Ovary (tissue), 9 donors: ENCODE data around the gene NT5C2. TPM values are rescaled to one million over a fixed set of nuclear protein-coding genes. Genes with fewer than 3 reads are reported as not detected.
"Not testable (repeated sequence)": the region's sequence is repeated elsewhere in the genome, so short reads cannot be mapped to it uniquely, and the experiment has no call there.

ENCODE experiments used
- DNase-seq, 5 donors: peaks; one replicate each; pipeline ENCODE4 v3.0.0-alpha.2; 2019 to 2020
- H3K27ac ChIP-seq, 2 donors: fragments of 200-600 bp; one replicate each; pipeline versions ENCODE4 v1.5.1 to v1.8.0; 2019 to 2022
- H3K27me3 ChIP-seq: fragments of 200-600 bp; one replicate; pipeline ENCODE4 v1.8.0; 2022
- H3K36me3 ChIP-seq: fragments of 200-600 bp; sonication (generic); one replicate; pipeline ENCODE4 v1.5.1; 2019
- H3K4me1 ChIP-seq: one replicate; pipeline ENCODE4 v1.8.1; 2013; ENCODE audit warnings: mild to moderate bottlenecking, moderate library complexity; ENCODE audit not compliant: insufficient read depth
- H3K4me3 ChIP-seq: fragments of 200-600 bp; sonication (generic); one replicate; pipeline ENCODE4 v1.5.1; 2017
- H3K9me3 ChIP-seq, 2 donors: fragments of 200-600 bp in 1 of 2; sonication (generic) in 1 of 2; one replicate each; pipeline versions ENCODE4 v1.5.1 to v1.8.1; 2013 to 2019; ENCODE audit warnings: mild to moderate bottlenecking in 1 of 2, moderate library complexity in 1 of 2
- EP300 ChIP-seq: sonication (generic); formaldehyde crosslinking; IDR thresholded peaks from one replicate; pipeline ENCODE4 v1.6.1; 2017; ENCODE audit warnings: antibody characterized with exemption
- POLR2A ChIP-seq: fragments of 450-650 bp; IDR thresholded peaks from one replicate; pipeline ENCODE4 v1.6.1; 2017; ENCODE audit warnings: antibody characterized with exemption, mild to moderate bottlenecking, moderate library complexity
- WGBS, 3 donors: extraction: QIAGEN DNeasy Blood & Tissue Kit in 1 of 3; methylation state at CpG; one replicate each; pipeline versions ENCODE4 v1.1.5 to v1.1.7; 2013 to 2017; 5-methylcytosine and 5-hydroxymethylcytosine counted together
- intact Hi-C, 4 donors: fragments of 100-400 bp; cut with DNase I; formaldehyde crosslinking; loops; one replicate each; pipeline versions ENCODE4 v1.11.0 to v1.15.1; 2022 to 2023
- polyA plus RNA-seq, 2 donors: library from polyadenylated mRNA; stranded (reverse); fragments of 200-250 nt in 1 of 2; fragments of 350-450 nt in 1 of 2; fragmentation: Illumina TruSeq in 1 of 2; extraction: RNeasy Lipid Tissue Mini Kit (QIAGEN cat#74804) in 1 of 2; gene quantifications; one replicate each; pipeline ENCODE4 v1.2.3, GENCODE V29; 2013 to 2014
- total RNA-seq, 7 donors: library from RNA; depleted of rRNA in 2 of 7; stranded (reverse); fragments of >200 nt in 2 of 7; fragmentation: NEBNext Ultra II Directional in 3 of 7; extraction: Animal tissue kit (Norgen Biotek cat#: 25700) in 3 of 7; gene quantifications; one replicate each; pipeline versions ENCODE4 v1.1.0 to v1.2.4, GENCODE V29; 2016 to 2023
- TF ChIP-seq, protein P1 (sequence below), 3 donors: fragments of 450-650 bp in 2 of 3; fragments of 200-600 bp in 1 of 3; IDR thresholded peaks; one replicate each; pipeline versions ENCODE4 v1.5.1 to v1.8.0; 2016 to 2022; ENCODE audit warnings: antibody characterized with exemption in 3 of 3, mild to moderate bottlenecking in 1 of 3
- donor health status: DM: no; HTN: no; CAD: no; lungs with moderate emphysema.
- donor health status: DM: no; HTN: no; CAD: no.
- donor health status: Bipolar disorder and iron deficiency.
- donor health status: DM: yes; HTN: yes; CAD: no.
- donor health status: DM: no; HTN: no; CAD: no.
- donor health status: DM: yes; HTN: yes; CAD: no.

The NT5C2 gene
- total and polyA plus RNA-seq, 9 donors, result 49.1 to 92.3 (median 62.0) TPM

- intact Hi-C loops, result loop anchor here in 3 of 4 donors (5.0 to 10.0 kb wide), 4 partner anchors 150 to 333 kb away; partner anchors contain the start of genes CNNM2 (in 2 of the 3) and CYP17A1 (in 2 of the 3)
- H3K27me3 ChIP-seq, result no peaks in the 10 kb centered on the region
- no peaks in the 10 kb centered on the region for H3K4me1 ChIP-seq
- WGBS, 3 donors, result 92 to 96% (median 94%) methylated on average over 2 of the region's 2 CpGs
- no peaks in the 10 kb centered on the region for H3K36me3 ChIP-seq
- no peak for DNase-seq
- TF ChIP-seq EP300 (no peak), POLR2A (no peak)
- TF ChIP-seq, protein P1, sequence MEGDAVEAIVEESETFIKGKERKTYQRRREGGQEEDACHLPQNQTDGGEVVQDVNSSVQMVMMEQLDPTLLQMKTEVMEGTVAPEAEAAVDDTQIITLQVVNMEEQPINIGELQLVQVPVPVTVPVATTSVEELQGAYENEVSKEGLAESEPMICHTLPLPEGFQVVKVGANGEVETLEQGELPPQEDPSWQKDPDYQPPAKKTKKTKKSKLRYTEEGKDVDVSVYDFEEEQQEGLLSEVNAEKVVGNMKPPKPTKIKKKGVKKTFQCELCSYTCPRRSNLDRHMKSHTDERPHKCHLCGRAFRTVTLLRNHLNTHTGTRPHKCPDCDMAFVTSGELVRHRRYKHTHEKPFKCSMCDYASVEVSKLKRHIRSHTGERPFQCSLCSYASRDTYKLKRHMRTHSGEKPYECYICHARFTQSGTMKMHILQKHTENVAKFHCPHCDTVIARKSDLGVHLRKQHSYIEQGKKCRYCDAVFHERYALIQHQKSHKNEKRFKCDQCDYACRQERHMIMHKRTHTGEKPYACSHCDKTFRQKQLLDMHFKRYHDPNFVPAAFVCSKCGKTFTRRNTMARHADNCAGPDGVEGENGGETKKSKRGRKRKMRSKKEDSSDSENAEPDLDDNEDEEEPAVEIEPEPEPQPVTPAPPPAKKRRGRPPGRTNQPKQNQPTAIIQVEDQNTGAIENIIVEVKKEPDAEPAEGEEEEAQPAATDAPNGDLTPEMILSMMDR (IDR thresholded peaks at IDR 0.05), result no peak
- no peak overlapping the region for H3K4me3 ChIP-seq
- H3K9me3 ChIP-seq, result no peaks in the 10 kb centered on the region
- H3K27ac ChIP-seq, result no peak overlapping the region
These were observed 125.6 kb downstream of the NT5C2 start for GRCh38 chr10:103067484-103067883.

- H3K27ac ChIP-seq, H3K9me3 ChIP-seq, H3K36me3 ChIP-seq, H3K27me3 ChIP-seq, H3K4me3 ChIP-seq, DNase-seq, H3K4me1 ChIP-seq: not testable (repeated sequence)
- WGBS, 3 donors, result 88 to 94% (median 91%) methylated on average over 4 of the region's 4 CpGs
- intact Hi-C loops, result loop anchor here in 3 of 4 donors (5.0 to 10.0 kb wide), 4 partner anchors 150 to 332 kb away; partner anchors contain the start of genes CNNM2 (in 2 of the 3) and CYP17A1 (in 2 of the 3)
These were observed 126.0 kb downstream of the NT5C2 start for GRCh38 chr10:103067099-103067477.

DNA sequence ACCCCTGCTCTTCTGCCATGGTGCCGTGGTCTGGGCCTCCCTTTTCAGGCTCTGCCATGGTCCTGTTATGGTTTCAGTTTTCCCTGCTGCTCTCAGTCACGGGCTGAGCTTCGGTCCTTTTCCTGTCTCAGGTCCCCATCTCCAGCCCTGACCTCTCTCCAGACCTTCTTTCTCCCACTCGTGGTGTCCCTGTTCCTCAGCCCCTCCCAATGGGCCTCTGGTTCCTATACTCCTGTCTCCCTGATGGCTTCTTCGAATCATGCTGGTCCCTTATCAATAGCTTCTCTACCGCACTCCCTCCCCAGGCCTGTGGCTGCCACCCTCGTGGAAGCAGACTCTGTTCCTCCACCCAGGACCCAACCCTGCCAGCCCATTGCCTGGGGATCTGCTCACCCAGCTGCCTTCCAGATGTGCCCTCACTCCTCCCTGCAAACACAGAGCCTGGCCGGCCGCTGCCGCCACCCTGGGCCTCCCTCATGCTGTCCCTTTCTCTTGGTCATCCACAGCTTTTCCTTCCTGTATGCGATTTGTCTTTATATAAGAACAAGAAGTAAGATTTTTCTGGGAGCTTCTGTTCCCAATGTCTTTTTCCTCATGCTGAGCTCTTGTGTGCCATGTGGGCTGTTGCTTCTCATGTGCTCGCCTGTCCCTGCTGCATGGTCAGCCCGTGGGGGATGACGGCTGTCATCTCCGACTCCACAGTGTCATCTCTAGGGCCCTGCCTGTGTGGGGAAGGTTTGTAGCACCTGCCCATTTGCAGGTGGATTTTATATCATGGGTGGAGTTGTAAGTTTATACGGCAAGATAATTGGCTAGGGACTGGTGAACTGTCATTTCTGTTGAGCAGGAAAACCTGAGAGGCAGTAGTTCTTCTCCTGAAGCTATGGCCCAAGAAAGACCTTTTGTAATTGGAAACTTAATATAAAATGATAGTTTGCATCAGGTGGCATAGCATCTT is 126.7 kb downstream of the NT5C2 start:
- no peak for DNase-seq
- no peaks in the 10 kb centered on the region for H3K4me1 ChIP-seq
- intact Hi-C loops, result loop anchor here in 3 of 4 donors (5.0 to 10.0 kb wide), 4 partner anchors 149 to 332 kb away; partner anchors contain the start of genes CNNM2 (in 2 of the 3) and CYP17A1 (in 2 of the 3)
- H3K4me3 ChIP-seq, result no peak overlapping the region
- TF ChIP-seq, protein P1 (IDR thresholded peaks at IDR 0.05), result no peak
- TF ChIP-seq POLR2A (no peak), EP300 (no peak)
- H3K9me3 ChIP-seq, result no peaks in the 10 kb centered on the region
- no peaks in the 10 kb centered on the region for H3K36me3 ChIP-seq
- H3K27ac ChIP-seq, result no peak overlapping the region
- H3K27me3 ChIP-seq, result no peaks in the 10 kb centered on the region
- WGBS, 3 donors, result 85 to 89% (median 89%) methylated on average over 16 of the region's 16 CpGs

- H3K4me1 ChIP-seq, result no peaks in the 10 kb centered on the region
- H3K27me3 ChIP-seq, result no peaks in the 10 kb centered on the region
- TF ChIP-seq POLR2A (no peak), EP300 (no peak)
- TF ChIP-seq, protein P1 (IDR thresholded peaks at IDR 0.05), result no peak
- no peaks in the 10 kb centered on the region for H3K36me3 ChIP-seq
- intact Hi-C loops, result loop anchor here in 3 of 4 donors (5.0 to 10.0 kb wide), 4 partner anchors 148 to 330 kb away; partner anchors contain the start of genes CNNM2 (in 2 of the 3) and CYP17A1 (in 2 of the 3)
- H3K27ac ChIP-seq, result no peak overlapping the region
- no peaks in the 10 kb centered on the region for H3K9me3 ChIP-seq
- WGBS, 3 donors, result 90 to 92% (median 91%) methylated on average over 4 of the region's 4 CpGs
- no peak for DNase-seq
- no peak overlapping the region for H3K4me3 ChIP-seq
These were observed 128.1 kb downstream of the NT5C2 start for GRCh38 chr10:103064956-103065355.
